Dedifferentiated amniotic fluid mesenchymal stem cell (primary cell): ENCODE results near the gene LGALSL.
A peak's percentile ranks its signal among the peaks of the same experiment; 100 is the strongest.

Experiments used
- DNase-seq: peaks from one replicate; pipeline ENCODE4 v3.0.0-alpha.2; 2016; ENCODE audit errors: extremely low spot score

Gene LGALSL

GRCh38 chr2:64471600-64471999, 17.6 kb downstream of the LGALSL start:
- DNase-seq = no peak

- DNase-seq = no peak
Measured at GRCh38 chr2:64472881-64473280, 18.9 kb downstream of the LGALSL start.

- no peak for DNase-seq
Measured at GRCh38 chr2:64474121-64474571, 20.2 kb downstream of the LGALSL start.

DNA sequence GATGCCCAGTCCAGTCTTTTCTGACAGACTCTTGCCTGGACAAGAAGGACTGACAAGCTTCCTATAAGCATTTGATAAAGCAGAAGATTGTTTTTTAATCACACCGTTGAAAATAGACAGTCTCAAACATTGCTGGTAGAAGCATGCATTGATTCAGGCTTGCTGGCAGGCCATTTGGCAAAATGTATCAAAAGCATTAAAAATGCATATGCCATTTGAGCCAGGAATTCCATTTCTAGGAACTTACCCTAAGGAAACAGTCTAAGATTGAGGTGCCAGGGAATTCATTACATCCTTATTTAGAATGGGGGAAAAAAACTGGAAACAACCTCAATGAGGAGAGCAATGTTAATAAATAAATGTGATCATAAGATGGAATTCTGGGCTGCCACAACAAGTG, 20.7 kb downstream of the LGALSL start:
- DNase-seq = no peak

DNA sequence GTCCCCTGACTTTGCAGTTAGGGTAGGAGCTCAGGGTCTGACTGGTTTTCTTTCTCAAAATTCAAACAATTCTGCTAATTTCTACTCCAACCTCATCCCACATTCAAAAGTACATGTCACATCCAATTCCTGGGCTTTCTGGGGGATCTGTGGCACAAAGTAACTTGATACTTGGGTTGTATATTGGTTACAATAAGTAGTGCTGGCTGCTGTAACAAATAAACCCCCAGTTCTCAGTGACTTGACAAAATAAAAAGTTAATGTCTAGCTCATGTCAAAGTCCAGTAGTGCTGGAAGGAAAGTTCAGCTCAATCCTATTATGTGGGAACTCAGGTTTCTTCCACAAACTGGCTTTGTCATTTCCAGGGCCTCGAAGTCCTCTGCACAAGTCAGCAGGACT, 23.1 kb downstream of the LGALSL start:
- DNase-seq = no peak

DNA sequence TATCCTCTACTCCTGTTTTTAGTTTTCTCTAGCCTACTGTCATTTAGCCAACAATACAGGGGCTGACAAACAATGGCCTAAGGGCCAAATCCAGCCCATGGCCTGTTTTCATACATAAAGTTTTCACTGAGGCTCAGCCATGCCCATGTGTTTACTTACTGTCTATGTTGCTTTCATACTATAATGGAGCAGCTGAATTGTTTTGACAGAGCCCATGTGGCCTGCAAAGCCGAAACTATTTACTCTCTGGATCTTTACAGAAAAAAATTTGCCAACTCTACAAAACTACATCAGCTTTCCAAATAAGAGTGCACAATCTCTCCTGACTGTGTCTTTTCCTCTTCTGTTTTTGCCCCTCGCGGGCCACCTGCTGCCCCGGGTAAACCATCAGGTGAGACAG, 24.0 kb downstream of the LGALSL start:
- DNase-seq = no peak

DNA sequence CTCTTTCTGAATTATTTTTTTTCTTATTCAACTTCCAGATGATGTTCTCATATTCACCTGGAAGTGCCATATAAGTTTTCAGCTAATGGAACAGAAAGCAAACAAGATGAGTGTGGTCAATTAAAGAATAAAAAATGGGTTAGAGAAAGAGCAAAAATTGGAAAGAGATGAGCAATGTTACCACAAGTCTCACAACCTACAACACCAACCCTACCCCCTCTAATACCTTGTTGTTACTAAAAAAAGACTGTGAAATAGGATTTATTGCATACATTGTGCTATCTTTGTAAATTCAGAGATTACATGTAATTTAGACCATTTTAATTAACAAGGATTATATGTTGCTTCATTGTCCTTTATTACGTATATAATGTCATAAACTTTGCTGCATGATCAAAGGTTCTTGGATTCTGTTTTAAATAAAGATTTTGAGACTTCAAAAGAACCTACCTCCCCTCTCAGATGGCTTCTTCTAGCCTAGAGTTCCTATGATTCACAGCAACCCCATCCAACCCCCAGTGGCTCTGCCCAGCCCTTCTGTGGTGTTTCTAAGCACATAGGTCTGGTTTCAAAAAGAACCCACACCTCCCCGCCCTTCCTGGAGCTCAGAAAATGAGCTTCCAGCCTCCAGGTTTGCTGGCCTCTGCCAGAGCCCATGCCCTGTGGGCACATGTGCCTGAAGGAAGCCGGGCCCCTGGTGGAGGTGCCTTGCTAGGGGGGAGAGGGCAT, 24.7 kb downstream of the LGALSL start:
- no peak for DNase-seq

DNA sequence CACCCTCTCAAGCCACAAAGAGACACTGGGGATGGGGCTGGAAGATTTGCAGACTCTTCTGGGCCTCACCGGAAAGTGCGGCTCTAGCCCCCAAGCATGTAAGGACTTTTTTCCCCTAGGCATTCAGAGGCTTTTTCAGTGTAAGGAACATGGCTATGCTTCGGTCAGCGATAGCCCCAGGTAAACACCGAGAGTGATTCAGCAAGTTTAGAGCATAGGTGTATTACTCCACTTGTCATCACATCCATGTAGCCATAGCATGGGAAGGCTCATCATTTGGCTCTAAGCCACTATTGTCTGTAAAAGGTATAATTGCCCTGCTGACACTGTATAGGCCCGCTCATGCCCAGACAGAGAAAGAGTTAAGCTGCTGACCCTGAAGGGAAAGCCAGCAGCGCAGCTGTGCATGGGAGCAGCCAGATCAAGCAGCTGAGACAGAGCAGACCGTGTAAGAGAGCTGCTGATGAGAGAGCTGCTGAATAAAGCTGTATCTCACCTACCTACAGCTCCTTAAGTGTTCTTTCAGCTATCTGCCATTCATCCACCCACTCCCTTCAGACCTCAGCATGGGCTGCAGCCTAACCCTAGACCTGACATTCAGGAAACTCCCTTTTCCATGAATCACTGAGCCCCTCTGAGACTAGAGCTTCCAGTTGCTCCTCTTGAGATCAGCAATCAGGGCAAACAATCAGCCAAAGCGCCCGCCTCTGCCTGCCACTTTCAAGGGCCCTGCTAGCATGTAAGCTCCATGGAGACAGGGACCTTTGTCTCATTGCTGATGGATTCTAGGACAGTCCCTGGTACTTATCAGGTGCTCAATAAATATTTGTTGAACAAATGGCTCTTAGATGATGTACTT, 25.5 kb downstream of the LGALSL start:
- DNase-seq = no peak

DNA sequence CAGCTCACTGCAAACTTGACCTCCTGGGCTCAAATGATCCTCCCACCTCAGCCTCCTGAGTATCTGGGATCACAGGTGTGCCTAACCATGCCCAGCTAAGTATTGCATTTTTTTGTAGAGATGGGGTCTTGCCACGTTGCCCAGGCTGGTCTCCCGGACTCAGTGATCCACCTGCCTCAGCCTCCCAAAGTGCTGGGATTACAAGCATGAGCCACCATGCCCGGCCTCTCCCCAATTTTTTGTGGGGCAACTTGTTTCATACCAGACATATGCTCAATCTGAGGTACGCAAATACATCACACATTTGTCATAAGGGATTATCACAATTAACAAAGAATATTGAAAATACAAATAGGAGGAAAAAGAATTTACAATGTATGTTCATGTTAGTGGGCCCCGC, 27.7 kb downstream of the LGALSL start:
- DNase-seq = no peak

DNA sequence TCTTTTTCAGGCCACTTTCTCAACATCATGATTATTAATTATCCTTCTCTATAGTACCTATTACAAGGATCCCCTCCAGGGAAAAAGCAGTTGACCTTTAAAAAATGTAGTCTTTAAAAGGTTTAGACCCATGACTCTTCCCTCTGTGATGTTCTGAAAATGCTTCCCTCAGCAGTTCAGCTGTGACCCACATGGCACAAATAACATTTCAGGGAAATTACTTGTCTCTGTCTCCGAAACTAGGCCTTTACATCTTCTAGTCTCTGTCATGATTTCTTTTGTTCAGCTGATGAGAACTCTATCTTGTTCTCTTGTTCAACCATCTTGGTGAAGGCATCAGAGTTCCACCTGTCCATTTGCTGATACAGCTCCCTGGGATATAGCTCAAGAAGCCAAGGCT, 28.3 kb downstream of the LGALSL start:
- DNase-seq = no peak

GRCh38 chr2:64482765-64483504, 29.0 kb downstream of the LGALSL start:
- DNase-seq = peak; percentile 32

DNA sequence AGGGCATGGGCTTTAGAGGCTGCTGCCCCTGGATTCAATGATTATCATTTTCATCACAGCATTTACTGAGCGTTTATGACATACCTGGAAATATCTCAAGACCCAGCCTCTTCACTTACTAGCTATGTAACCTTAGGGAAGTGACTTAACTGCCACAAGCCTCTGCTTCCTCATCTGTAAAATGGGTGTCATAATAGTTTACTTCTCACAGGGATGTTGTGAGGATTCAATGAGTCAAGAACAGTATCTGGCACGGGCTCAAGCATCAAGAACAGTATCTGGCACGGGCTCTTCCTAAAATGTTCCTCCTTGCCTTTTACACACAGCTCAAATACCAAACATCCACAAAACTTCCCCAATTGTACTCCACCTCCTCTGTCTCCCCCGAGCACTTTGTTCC, 31.4 kb downstream of the LGALSL start:
- no peak for DNase-seq

GRCh38 chr2:64485961-64486360, 32.0 kb downstream of the LGALSL start:
- no peak for DNase-seq

DNA sequence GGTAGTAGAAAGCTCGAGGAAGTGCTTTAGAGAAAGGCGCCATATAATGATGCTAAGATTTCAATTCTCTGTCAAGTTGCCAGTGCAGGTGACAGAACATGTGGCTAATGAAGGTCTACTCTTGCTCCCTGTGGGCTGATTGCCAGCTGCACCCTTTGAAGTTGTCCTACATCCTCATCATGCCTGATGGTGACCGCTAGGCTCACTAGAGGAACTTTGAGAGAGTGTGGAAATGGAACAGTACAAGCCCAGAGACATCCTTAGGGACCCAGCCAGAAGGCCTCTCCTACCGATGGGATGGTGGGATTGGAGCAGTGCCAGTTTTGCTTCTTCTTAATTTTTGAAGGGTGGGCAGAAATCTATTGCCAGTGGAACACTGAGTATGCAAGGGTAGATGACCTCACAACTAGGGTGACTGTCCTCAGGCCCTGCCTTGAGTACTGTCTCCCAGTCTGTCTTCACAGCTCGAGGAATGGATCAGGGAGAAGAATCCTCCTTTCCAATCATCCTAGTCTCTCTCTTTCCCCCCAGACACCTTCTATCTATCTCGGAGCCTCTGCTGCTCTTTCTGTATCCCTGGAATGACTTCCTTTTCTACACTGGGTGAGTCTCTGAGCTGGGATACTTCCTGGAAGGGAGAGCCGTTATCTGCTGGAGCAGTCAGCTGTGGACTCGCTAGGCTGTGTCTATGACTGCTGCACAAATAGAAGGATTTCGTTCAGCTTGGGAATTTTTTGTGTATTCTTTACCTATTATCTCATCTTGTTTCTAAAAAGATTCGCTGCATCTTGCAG, 33.5 kb downstream of the LGALSL start:
- DNase-seq = no peak

DNA sequence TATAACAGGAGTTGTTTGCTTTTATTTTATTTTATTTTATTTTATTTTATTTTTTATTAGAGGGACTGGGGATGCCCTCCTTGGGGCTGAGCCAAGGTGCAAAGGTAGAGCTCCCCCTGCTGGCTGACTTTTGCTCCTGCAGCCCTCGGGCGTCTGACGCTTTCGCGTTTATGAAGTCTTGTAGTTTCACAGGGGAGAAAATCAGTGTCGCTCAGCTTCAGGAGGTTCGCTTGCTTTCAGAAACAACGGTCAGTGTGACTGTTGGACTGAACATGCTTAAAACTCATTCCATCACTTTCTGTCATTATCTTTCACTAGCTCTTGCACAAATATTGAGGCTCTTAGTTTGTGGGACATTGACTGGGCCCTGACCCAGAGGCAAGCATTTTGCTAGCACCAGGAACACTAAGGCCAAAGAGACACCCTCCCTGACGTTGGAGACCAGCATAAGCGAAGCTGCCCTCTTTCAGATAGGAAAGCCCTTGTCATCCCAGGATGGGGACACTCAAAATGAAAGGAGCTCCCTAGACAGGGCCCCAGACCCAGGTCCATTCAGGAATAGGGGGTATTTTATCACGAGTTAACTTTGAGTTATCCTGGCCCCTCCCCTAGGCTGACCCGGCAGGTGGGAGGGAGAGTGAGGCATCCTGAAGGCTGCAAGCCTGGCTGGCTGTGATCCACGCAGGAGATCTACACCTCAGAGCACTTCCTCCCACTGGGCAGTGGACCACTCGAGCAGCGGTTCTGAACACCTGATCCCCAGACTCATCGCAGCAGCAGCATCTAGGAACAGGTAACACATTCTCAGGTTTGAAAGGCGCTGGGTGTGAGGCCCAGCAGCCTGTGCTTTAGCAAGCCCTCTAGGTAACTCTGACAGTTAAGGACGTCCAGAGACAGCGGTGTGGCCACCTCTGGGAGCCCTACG, 34.4 kb downstream of the LGALSL start:
- peak; percentile 54 for DNase-seq

DNA sequence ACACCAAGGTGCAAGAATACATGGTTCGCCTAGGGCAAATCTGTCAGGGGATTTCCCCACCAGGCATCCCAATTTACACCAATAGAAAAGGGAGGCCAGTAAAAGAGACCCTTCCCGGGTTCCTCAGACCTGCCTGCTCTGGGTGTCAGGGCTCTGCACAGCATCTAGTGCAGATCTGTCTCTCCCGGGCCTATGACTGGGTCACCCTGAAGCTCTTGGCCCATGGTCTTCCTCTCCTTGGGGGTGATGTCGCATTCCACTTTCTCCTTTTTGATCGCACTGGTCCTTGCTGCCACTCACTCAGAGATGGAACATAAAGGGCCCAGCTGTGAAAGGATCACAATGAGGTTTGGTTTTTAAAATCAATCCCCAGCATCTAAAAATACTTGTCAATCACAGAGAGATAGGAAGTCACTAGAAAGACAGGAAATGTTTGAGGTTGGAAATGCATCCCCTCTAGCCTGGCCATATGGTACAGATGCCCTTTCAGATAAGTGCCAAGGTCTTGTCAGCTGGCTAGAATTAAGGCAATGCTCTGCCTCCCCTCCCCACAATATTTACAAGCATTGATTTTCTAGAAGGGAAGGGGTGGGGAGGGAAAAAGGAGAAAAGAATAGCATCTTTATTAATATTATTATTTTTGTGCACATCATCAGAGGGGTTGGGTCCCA, 35.3 kb downstream of the LGALSL start:
- DNase-seq = no peak

GRCh38 chr2:64491426-64491825, 37.5 kb downstream of the LGALSL start:
- peak; percentile 15 for DNase-seq

DNA sequence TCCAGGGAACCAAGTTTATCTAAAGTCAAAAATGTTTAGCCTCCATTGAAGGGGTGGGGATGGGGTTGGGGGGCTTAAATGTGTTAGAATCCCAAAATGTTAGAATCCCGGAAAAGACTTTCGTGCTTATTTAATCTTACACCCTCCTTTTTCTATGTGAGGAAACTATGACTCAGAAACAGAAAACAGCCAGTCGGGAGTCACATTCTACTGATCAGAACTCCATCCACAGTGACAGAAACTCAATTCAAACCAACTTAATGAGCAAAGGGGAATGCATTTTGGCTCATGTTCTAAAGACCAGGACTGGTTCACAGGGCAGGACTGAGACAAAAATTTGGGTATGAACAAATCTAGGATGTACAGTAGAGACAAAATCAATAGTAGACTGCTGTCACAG, 38.3 kb downstream of the LGALSL start:
- DNase-seq = no peak

GRCh38 chr2:64492821-64493220, 38.9 kb downstream of the LGALSL start:
- no peak for DNase-seq

DNA sequence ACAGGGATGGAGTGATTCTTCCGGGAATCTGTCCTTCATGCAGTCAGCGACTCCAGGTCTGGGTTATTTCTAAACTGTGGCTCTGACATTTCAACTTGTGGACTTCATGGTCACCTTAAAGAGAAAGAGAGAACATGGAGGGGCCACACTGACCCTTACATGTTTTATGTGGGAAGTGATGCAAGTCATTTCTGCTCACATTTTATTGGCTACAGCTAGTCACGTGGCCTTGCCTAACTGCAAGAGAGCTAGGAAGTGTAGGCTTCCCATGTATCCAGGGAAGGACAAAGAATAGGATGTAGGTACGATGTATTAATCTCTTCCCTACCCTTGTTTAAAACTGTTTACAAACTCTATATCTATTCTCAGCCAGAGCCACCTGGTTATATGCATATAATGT, 39.8 kb downstream of the LGALSL start:
- no peak for DNase-seq
